HL-60 (cell line): ENCODE results near the gene BTBD6.

ENCODE experiments used
- DNase-seq, 2 experiments: peaks; one replicate each; pipeline ENCODE4 v3.0.0-alpha.2; 2010 to 2020; ENCODE audit warnings: low read depth in 1 of 2, low spot score in 1 of 2
- H3K27ac ChIP-seq: fragments of 250-450 bp; sonication (Bioruptor Pico); replicated peaks from 2 replicates; pipeline ENCODE4 v1.5.1; 2020; ENCODE audit warnings: mild to moderate bottlenecking, moderate library complexity
- H3K27me3 ChIP-seq: fragments of 250-450 bp; sonication (Bioruptor Pico); 2 replicates; pipeline ENCODE4 v1.5.1; 2021; ENCODE audit warnings: mild to moderate bottlenecking, moderate library complexity; ENCODE audit not compliant: insufficient read depth, poor library complexity, severe bottlenecking
- H3K4me3 ChIP-seq: replicated peaks from 2 replicates; pipeline ENCODE4 v1.5.1; 2011; ENCODE audit warnings: mild to moderate bottlenecking, control low read depth, low read length; ENCODE audit not compliant: insufficient read depth
- GABPA ChIP-seq: IDR thresholded peaks from 2 replicates; pipeline ENCODE4 v1.6.1; 2012; ENCODE audit warnings: low read depth
- POLR2AphosphoS5 ChIP-seq: IDR thresholded peaks from 2 replicates; pipeline ENCODE4 v1.6.1; 2012; ENCODE audit warnings: low read depth
- SPI1 ChIP-seq: IDR thresholded peaks from 2 replicates; pipeline ENCODE4 v1.6.1; 2012; ENCODE audit warnings: low read depth, mild to moderate bottlenecking, borderline replicate concordance
- TF ChIP-seq, protein P1 (sequence below): IDR thresholded peaks from one replicate; pipeline ENCODE4 v1.5.1; 2011; ENCODE audit warnings: low read length, control low read depth, inconsistent platforms; ENCODE audit not compliant: insufficient read depth
- TF ChIP-seq, protein P2 (sequence below): IDR thresholded peaks from 2 replicates; pipeline ENCODE4 v1.6.1; 2012; ENCODE audit warnings: low read depth; ENCODE audit not compliant: insufficient replicate concordance

The BTBD6 gene

GRCh38 chr14:105249182-105250007, 1.1 kb downstream of the BTBD6 start:
- DNase-seq = no peak
- Histone ChIP-seq H3K27ac (no peak overlapping the region), H3K4me3 (peak overlapping the region; percentile 42), H3K27me3 (no peaks in the 10 kb centered on the region)
- TF ChIP-seq, protein P1, sequence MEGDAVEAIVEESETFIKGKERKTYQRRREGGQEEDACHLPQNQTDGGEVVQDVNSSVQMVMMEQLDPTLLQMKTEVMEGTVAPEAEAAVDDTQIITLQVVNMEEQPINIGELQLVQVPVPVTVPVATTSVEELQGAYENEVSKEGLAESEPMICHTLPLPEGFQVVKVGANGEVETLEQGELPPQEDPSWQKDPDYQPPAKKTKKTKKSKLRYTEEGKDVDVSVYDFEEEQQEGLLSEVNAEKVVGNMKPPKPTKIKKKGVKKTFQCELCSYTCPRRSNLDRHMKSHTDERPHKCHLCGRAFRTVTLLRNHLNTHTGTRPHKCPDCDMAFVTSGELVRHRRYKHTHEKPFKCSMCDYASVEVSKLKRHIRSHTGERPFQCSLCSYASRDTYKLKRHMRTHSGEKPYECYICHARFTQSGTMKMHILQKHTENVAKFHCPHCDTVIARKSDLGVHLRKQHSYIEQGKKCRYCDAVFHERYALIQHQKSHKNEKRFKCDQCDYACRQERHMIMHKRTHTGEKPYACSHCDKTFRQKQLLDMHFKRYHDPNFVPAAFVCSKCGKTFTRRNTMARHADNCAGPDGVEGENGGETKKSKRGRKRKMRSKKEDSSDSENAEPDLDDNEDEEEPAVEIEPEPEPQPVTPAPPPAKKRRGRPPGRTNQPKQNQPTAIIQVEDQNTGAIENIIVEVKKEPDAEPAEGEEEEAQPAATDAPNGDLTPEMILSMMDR = no peak
- TF ChIP-seq POLR2AphosphoS5 (no peak), SPI1 (no peak), GABPA (no peak)
- TF ChIP-seq, protein P2, sequence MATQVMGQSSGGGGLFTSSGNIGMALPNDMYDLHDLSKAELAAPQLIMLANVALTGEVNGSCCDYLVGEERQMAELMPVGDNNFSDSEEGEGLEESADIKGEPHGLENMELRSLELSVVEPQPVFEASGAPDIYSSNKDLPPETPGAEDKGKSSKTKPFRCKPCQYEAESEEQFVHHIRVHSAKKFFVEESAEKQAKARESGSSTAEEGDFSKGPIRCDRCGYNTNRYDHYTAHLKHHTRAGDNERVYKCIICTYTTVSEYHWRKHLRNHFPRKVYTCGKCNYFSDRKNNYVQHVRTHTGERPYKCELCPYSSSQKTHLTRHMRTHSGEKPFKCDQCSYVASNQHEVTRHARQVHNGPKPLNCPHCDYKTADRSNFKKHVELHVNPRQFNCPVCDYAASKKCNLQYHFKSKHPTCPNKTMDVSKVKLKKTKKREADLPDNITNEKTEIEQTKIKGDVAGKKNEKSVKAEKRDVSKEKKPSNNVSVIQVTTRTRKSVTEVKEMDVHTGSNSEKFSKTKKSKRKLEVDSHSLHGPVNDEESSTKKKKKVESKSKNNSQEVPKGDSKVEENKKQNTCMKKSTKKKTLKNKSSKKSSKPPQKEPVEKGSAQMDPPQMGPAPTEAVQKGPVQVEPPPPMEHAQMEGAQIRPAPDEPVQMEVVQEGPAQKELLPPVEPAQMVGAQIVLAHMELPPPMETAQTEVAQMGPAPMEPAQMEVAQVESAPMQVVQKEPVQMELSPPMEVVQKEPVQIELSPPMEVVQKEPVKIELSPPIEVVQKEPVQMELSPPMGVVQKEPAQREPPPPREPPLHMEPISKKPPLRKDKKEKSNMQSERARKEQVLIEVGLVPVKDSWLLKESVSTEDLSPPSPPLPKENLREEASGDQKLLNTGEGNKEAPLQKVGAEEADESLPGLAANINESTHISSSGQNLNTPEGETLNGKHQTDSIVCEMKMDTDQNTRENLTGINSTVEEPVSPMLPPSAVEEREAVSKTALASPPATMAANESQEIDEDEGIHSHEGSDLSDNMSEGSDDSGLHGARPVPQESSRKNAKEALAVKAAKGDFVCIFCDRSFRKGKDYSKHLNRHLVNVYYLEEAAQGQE = no peak

DNA sequence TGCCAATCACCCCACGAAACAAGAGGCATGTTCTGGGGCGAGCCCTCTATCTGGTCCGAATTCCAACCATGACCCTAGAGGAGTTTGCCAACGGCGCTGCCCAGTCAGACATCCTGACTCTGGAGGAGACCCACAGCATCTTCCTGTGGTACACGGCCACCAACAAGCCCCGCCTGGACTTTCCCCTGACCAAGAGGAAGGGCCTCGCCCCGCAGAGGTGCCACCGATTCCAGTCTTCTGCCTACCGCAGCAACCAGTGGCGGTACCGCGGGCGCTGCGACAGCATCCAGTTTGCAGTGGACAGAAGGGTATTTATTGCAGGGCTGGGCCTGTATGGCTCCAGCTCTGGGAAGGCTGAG, 1.7 kb downstream of the BTBD6 start:
- Histone ChIP-seq H3K4me3 (no peak overlapping the region), H3K27ac (no peak overlapping the region), H3K27me3 (no peaks in the 10 kb centered on the region)
- TF ChIP-seq POLR2AphosphoS5 (no peak), GABPA (no peak)
- TF ChIP-seq, protein P2 = no peak
- DNase-seq = no peak

- TF ChIP-seq, protein P2 = no peak
- TF ChIP-seq SPI1 = no peak
- no peak for TF ChIP-seq POLR2AphosphoS5
- TF ChIP-seq, protein P1 = no peak
- TF ChIP-seq GABPA = no peak
- Histone ChIP-seq H3K27me3 (no peaks in the 10 kb centered on the region), H3K4me3 (no peak overlapping the region), H3K27ac (no peak overlapping the region)
- DNase-seq = no peak
Observed at GRCh38 chr14:105250986-105251385, 2.7 kb downstream of the BTBD6 start.
